Neural cell (in vitro differentiated cells): Measurements from ENCODE around the gene FRMPD3.

Experiments used
- CTCF ChIP-seq: fragments of 450-650 bp; IDR thresholded peaks from 2 replicates; pipeline ENCODE4 v1.5.1; 2014; ENCODE audit warnings: antibody characterized with exemption, mild to moderate bottlenecking, moderate library complexity; ENCODE audit not compliant: poor library complexity, severe bottlenecking
- EZH2 ChIP-seq: fragments of 200-600, 300-800 bp; shearing (Covaris generic), sonication (generic); IDR thresholded peaks from 2 replicates; pipeline ENCODE4 v1.6.1; 2014; ENCODE audit warnings: antibody characterized with exemption, low read length, borderline replicate concordance, mild to moderate bottlenecking; ENCODE audit not compliant: insufficient read depth, poor library complexity, severe bottlenecking
- POLR2AphosphoS5 ChIP-seq: IDR thresholded peaks from 2 replicates; pipeline ENCODE4 v1.6.1; 2012
- SMC3 ChIP-seq: fragments of 450-650 bp; conservative IDR thresholded peaks from 2 replicates; pipeline ENCODE4 v1.6.1; 2014; ENCODE audit warnings: antibody characterized with exemption, mild to moderate bottlenecking, moderate library complexity; ENCODE audit not compliant: poor library complexity
- TAF1 ChIP-seq: IDR thresholded peaks from 2 replicates; pipeline ENCODE4 v1.6.1; 2012; ENCODE audit warnings: low read depth
- TF ChIP-seq, protein P1 (sequence below): IDR thresholded peaks from 2 replicates; pipeline ENCODE4 v1.6.1; 2012; ENCODE audit warnings: borderline replicate concordance

DNA sequence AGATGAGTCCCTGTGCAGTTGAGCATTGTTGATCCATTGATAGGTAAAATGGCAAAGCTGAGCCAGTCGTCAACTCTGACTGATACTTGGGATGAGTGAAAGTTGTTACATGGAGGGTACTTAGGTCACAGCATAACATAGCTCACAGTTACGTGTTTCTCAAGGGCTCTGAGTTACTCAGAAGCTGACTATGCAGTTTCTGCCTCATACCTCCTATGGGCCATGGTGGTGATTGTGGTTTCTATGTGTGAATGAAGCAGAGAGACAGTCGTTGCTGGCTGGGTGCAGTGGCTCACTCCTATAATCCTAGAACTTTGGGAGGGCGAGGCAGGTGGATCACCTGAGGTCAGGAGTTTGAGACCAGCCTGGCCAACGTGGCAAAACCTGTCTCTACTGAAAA is 30.8 kb downstream of the FRMPD3 start:
- TF ChIP-seq POLR2AphosphoS5: no peak
- TF ChIP-seq CTCF: no peak
- no peak for TF ChIP-seq EZH2
- TF ChIP-seq, protein P1, sequence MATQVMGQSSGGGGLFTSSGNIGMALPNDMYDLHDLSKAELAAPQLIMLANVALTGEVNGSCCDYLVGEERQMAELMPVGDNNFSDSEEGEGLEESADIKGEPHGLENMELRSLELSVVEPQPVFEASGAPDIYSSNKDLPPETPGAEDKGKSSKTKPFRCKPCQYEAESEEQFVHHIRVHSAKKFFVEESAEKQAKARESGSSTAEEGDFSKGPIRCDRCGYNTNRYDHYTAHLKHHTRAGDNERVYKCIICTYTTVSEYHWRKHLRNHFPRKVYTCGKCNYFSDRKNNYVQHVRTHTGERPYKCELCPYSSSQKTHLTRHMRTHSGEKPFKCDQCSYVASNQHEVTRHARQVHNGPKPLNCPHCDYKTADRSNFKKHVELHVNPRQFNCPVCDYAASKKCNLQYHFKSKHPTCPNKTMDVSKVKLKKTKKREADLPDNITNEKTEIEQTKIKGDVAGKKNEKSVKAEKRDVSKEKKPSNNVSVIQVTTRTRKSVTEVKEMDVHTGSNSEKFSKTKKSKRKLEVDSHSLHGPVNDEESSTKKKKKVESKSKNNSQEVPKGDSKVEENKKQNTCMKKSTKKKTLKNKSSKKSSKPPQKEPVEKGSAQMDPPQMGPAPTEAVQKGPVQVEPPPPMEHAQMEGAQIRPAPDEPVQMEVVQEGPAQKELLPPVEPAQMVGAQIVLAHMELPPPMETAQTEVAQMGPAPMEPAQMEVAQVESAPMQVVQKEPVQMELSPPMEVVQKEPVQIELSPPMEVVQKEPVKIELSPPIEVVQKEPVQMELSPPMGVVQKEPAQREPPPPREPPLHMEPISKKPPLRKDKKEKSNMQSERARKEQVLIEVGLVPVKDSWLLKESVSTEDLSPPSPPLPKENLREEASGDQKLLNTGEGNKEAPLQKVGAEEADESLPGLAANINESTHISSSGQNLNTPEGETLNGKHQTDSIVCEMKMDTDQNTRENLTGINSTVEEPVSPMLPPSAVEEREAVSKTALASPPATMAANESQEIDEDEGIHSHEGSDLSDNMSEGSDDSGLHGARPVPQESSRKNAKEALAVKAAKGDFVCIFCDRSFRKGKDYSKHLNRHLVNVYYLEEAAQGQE: no peak
- TF ChIP-seq SMC3: no peak
- TF ChIP-seq TAF1: no peak
